HL-60 (cell line): ENCODE measurements around the gene TPBG.

ENCODE experiments used
- DNase-seq, 2 experiments: peaks; one replicate each; pipeline ENCODE4 v3.0.0-alpha.2; 2010 to 2020; ENCODE audit warnings: low read depth in 1 of 2, low spot score in 1 of 2
- H3K27ac ChIP-seq: fragments of 250-450 bp; sonication (Bioruptor Pico); replicated peaks from 2 replicates; pipeline ENCODE4 v1.5.1; 2020; ENCODE audit warnings: mild to moderate bottlenecking, moderate library complexity
- H3K27me3 ChIP-seq: fragments of 250-450 bp; sonication (Bioruptor Pico); 2 replicates; pipeline ENCODE4 v1.5.1; 2021; ENCODE audit warnings: mild to moderate bottlenecking, moderate library complexity; ENCODE audit not compliant: insufficient read depth, poor library complexity, severe bottlenecking
- H3K4me3 ChIP-seq: replicated peaks from 2 replicates; pipeline ENCODE4 v1.5.1; 2011; ENCODE audit warnings: mild to moderate bottlenecking, control low read depth, low read length; ENCODE audit not compliant: insufficient read depth
- GABPA ChIP-seq: IDR thresholded peaks from 2 replicates; pipeline ENCODE4 v1.6.1; 2012; ENCODE audit warnings: low read depth
- POLR2AphosphoS5 ChIP-seq: IDR thresholded peaks from 2 replicates; pipeline ENCODE4 v1.6.1; 2012; ENCODE audit warnings: low read depth
- SPI1 ChIP-seq: IDR thresholded peaks from 2 replicates; pipeline ENCODE4 v1.6.1; 2012; ENCODE audit warnings: low read depth, mild to moderate bottlenecking, borderline replicate concordance
- TF ChIP-seq, protein P1 (sequence below): IDR thresholded peaks from one replicate; pipeline ENCODE4 v1.5.1; 2011; ENCODE audit warnings: low read length, control low read depth, inconsistent platforms; ENCODE audit not compliant: insufficient read depth
- TF ChIP-seq, protein P2 (sequence below): IDR thresholded peaks from 2 replicates; pipeline ENCODE4 v1.6.1; 2012; ENCODE audit warnings: low read depth; ENCODE audit not compliant: insufficient replicate concordance

TPBG gene

DNA sequence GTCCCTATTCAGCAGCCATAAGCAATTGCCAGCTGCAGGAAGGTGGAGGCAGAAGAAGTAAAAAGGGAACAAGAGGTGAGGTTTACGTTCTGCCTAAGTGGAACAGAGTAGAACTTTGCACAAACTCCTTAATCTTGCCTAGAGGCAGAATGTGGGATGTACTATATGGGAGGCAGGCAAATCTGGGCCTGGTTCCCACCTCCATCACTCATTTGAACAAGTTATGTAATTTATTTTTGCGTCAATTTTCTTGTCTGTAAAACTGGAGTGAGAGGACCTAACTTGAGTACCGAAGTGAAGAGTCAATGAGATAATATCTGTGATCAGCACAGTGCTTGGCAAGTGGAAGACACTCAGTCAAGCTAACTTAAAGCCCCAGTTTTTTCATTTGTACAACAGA, 2.0 kb upstream of the TPBG start:
- H3K27me3 ChIP-seq = peaks cover 54% of the 10 kb centered on the region
- no peak overlapping the region for H3K4me3 ChIP-seq
- no peak for TF ChIP-seq POLR2AphosphoS5
- no peak overlapping the region for H3K27ac ChIP-seq
- no peak for DNase-seq

DNA sequence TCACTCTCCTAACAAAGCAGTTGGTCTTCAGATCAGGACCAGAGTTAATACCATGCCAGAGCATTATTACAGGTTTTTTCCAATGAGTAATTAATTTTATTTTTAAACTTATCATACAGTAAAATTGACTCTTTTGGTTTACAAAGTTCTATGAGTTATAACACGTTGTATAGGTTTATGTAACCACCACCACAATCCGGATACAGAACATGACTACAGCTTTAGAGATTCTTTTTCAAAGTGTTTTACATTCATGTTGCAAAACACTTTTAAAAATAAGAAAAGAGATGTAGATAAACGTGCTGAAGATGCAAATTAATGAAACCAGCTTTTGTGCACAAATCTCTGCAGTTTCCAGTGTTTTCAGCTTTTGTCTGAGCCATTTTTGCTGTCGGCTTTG, 1.5 kb upstream of the TPBG start:
- no peak overlapping the region for H3K4me3 ChIP-seq
- no peak for DNase-seq
- H3K27ac ChIP-seq = no peak overlapping the region
- TF ChIP-seq, protein P1, sequence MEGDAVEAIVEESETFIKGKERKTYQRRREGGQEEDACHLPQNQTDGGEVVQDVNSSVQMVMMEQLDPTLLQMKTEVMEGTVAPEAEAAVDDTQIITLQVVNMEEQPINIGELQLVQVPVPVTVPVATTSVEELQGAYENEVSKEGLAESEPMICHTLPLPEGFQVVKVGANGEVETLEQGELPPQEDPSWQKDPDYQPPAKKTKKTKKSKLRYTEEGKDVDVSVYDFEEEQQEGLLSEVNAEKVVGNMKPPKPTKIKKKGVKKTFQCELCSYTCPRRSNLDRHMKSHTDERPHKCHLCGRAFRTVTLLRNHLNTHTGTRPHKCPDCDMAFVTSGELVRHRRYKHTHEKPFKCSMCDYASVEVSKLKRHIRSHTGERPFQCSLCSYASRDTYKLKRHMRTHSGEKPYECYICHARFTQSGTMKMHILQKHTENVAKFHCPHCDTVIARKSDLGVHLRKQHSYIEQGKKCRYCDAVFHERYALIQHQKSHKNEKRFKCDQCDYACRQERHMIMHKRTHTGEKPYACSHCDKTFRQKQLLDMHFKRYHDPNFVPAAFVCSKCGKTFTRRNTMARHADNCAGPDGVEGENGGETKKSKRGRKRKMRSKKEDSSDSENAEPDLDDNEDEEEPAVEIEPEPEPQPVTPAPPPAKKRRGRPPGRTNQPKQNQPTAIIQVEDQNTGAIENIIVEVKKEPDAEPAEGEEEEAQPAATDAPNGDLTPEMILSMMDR = no peak
- no peak for TF ChIP-seq GABPA
- TF ChIP-seq, protein P2, sequence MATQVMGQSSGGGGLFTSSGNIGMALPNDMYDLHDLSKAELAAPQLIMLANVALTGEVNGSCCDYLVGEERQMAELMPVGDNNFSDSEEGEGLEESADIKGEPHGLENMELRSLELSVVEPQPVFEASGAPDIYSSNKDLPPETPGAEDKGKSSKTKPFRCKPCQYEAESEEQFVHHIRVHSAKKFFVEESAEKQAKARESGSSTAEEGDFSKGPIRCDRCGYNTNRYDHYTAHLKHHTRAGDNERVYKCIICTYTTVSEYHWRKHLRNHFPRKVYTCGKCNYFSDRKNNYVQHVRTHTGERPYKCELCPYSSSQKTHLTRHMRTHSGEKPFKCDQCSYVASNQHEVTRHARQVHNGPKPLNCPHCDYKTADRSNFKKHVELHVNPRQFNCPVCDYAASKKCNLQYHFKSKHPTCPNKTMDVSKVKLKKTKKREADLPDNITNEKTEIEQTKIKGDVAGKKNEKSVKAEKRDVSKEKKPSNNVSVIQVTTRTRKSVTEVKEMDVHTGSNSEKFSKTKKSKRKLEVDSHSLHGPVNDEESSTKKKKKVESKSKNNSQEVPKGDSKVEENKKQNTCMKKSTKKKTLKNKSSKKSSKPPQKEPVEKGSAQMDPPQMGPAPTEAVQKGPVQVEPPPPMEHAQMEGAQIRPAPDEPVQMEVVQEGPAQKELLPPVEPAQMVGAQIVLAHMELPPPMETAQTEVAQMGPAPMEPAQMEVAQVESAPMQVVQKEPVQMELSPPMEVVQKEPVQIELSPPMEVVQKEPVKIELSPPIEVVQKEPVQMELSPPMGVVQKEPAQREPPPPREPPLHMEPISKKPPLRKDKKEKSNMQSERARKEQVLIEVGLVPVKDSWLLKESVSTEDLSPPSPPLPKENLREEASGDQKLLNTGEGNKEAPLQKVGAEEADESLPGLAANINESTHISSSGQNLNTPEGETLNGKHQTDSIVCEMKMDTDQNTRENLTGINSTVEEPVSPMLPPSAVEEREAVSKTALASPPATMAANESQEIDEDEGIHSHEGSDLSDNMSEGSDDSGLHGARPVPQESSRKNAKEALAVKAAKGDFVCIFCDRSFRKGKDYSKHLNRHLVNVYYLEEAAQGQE = no peak
- H3K27me3 ChIP-seq = peaks cover 54% of the 10 kb centered on the region

DNA sequence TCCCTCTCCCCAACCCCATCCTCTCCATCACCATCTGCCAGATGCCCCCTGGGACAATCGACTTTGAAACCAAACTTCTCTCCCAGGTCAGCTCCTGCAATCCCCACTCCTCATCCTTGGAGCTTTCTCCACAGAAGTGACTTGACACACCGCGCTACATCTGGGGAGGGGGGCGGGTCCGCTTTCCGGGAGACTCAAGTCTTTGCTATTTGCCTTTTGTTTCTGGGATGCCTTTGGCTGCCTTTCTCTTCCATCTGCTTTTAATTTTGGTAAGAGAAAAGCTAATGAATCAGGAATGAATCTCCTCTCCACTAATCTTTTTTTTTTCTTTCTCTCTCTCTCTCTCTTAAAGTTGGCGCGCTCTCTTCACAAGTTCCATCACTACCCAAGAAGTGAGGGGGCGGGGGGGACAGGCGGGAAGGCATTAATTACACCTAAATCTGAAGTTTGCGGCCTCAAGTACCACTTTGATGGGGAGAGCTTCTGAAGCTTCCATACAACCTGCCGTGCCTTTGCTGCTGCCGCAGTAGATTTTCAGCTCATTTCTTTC, 664 bp upstream of the TPBG start:
- TF ChIP-seq, protein P2 = no peak
- TF ChIP-seq SPI1 (no peak), POLR2AphosphoS5 (no peak), GABPA (no peak)
- TF ChIP-seq, protein P1 = no peak
- no peak for DNase-seq
- Histone ChIP-seq H3K27ac (no peak overlapping the region), H3K4me3 (no peak overlapping the region), H3K27me3 (peaks cover 59% of the 10 kb centered on the region)

DNA sequence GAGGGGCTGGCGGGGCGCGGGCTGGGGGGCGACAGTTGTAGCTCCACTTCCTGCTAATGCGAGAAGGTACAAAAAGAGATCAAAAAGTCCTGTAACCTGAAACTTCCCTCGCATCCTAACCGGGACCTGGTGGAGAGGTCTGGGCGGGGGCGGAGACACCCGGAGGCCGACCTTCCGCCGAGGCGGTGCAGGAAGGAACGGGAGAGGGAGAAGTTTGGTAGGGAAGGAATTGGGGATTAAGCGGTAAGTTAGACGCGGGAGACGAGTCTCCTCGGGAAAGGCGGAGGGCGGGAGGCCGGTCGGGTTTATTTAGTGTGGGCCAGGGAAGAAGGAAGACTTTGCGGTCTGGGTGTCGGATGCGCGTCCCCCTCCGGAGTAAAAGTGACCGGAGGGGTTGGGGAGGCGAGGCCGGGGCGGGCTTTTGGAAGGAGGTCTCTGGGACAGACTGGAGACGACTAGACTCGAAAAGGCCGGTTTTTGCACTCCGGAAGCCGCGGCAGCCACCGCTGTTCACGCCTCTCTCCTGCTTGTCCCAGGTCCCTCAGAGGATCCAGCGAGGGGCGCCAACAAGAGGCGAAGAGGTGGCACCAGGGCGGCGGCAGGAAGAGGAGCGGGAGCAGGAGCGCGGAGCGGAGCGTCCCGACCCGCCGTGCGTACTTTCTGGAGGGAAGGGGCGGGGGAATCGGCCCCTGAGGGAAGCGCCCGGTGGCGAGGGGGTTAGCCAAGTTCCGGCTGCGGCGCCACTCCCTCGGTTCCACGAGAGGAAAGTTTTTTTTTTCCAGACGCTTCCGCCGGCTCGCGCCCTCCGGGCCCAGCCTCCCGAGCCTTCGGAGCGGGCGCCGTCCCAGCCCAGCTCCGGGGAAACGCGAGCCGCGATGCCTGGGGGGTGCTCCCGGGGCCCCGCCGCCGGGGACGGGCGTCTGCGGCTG, 734 bp downstream of the TPBG start:
- peak in 1 of 2 experiments; percentile 6 for DNase-seq
- TF ChIP-seq SPI1 (no peak), POLR2AphosphoS5 (no peak), GABPA (no peak)
- TF ChIP-seq, protein P2 = no peak
- TF ChIP-seq, protein P1 = no peak
- H3K27me3 ChIP-seq = peaks cover 68% of the 10 kb centered on the region
- H3K4me3 ChIP-seq = peak overlapping the region; percentile 49
- H3K27ac ChIP-seq = no peak overlapping the region
